ENCODE results near the gene ARL2. TPM values are rescaled to one million over a fixed set of nuclear protein-coding genes. Genes with fewer than 3 reads are reported as not detected.

Gene ARL2
- total RNA-seq, 1 experiment from 2014 or later, result 171 TPM

GRCh38 chr11:65013888-65014725, at the start of gene ARL2 (continued):
- TF ChIP-seq ZNF532 (CRISPR knock-in tag; IDR thresholded peaks at IDR 0.05; ENCODE audit: borderline replicate concordance), result no peak
- TF ChIP-seq, protein P1, sequence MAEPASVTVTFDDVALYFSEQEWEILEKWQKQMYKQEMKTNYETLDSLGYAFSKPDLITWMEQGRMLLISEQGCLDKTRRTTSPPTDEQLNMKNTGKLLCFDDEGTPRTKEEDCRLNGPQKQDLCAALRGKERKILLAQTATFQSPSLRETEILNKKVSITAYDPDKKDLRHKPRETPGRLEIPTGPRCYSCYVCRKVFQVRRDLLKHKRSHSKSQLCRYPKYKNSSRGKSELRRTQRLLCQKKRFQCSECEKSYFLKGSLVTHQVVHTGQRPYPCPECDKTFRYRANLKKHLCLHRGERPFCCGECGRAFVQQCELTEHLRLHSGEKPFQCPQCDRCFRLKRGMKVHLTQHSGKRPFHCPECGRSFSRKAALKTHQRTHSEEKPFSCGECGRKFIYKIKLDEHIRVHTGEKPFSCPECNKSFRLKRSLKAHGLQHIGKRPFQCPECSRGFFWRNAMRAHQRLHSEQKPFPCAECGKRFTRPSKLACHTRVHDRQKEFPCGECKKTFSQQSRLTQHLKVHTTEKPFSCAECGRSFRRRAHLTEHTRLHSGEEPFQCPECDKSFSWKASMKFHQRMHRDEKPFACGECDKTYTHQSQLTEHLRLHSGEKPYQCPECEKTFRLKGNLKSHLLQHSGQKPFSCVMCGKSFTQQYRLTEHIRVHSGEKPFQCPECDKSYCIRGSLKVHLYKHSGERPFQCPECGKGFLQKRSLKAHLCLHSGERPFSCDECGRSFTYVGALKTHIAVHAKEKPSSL (CRISPR knock-in tag; conservative IDR thresholded peaks at IDR 0.05), result no peak
- TF ChIP-seq NR2C2 (CRISPR knock-in tag; IDR thresholded peaks at IDR 0.05), result no peak
- no peak for TF ChIP-seq NFATC4 (CRISPR knock-in tag; IDR thresholded peaks at IDR 0.05)
- TF ChIP-seq NFYB (CRISPR knock-in tag; conservative IDR thresholded peaks at IDR 0.05; ENCODE audit: low read depth), result peak; percentile 79
- peak; percentile 75; the same call in 1 of the 2 replicates for TF ChIP-seq RELA (CRISPR knock-in tag; IDR thresholded peaks at IDR 0.05; ENCODE audit: borderline replicate concordance)
- TF ChIP-seq ZNF138 (CRISPR knock-in tag; conservative IDR thresholded peaks at IDR 0.05), result no peak
- no peak for TF ChIP-seq RORB (CRISPR knock-in tag; IDR thresholded peaks at IDR 0.05)
- no peak for TF ChIP-seq TEAD4 (CRISPR knock-in tag; IDR thresholded peaks at IDR 0.05)
- TF ChIP-seq FOXJ3 (CRISPR knock-in tag; IDR thresholded peaks at IDR 0.05; ENCODE audit: borderline replicate concordance), result no peak
- TF ChIP-seq JUN (CRISPR knock-in tag; IDR thresholded peaks at IDR 0.05), result no peak
- peak; percentile 36; the same call in 1 of the 2 replicates for TF ChIP-seq SP1 (CRISPR knock-in tag; conservative IDR thresholded peaks at IDR 0.05)
- no peak for TF ChIP-seq OVOL2 (CRISPR knock-in tag; IDR thresholded peaks at IDR 0.05; ENCODE audit: borderline replicate concordance)
- TF ChIP-seq CREB1 (CRISPR knock-in tag; IDR thresholded peaks at IDR 0.05), result 0 out of 2 replicates have a peak, but pooled peaks have one; percentile 16
- TF ChIP-seq ETV6 (CRISPR knock-in tag; IDR thresholded peaks at IDR 0.05), result no peak
- no peak for TF ChIP-seq EMX1 (CRISPR knock-in tag; IDR thresholded peaks at IDR 0.05)
- TF ChIP-seq ZNF416 (CRISPR knock-in tag; IDR thresholded peaks at IDR 0.05), result no peak
- TF ChIP-seq GRHL2 (CRISPR knock-in tag; IDR thresholded peaks at IDR 0.05; ENCODE audit: insufficient replicate concordance, severe bottlenecking), result no peak
- TF ChIP-seq E2F5 (CRISPR knock-in tag; IDR thresholded peaks at IDR 0.05), result peak; percentile 80
- TF ChIP-seq, protein P2, sequence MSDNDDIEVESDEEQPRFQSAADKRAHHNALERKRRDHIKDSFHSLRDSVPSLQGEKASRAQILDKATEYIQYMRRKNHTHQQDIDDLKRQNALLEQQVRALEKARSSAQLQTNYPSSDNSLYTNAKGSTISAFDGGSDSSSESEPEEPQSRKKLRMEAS (CRISPR knock-in tag; IDR thresholded peaks at IDR 0.05), result peak; percentile 78; the same call in 1 of the 2 replicates
- 0 out of 2 replicates have a peak, but pooled peaks have one; percentile 51 for TF ChIP-seq CBFB (CRISPR knock-in tag; IDR thresholded peaks at IDR 0.05; ENCODE audit: low read depth)
- TF ChIP-seq ZNF232 (CRISPR knock-in tag; IDR thresholded peaks at IDR 0.05), result peak; percentile 41; the same call in 1 of the 2 replicates

Data from WTC11 (cell line).